Osteoblast (primary cell): Measurements from ENCODE around the gene ATP2A3. TPM values are rescaled to one million over a fixed set of nuclear protein-coding genes. Genes with fewer than 3 reads are reported as not detected.
"Not testable (repeated sequence)": the region's sequence is repeated elsewhere in the genome, so short reads cannot be mapped to it uniquely, and the experiment has no call there.

Experiments used
- DNase-seq: peaks from one replicate; pipeline ENCODE4 v3.0.0; 2011; ENCODE audit warnings: low spot score, mixed read lengths; ENCODE audit not compliant: insufficient read length; ENCODE audit errors: missing footprints
- H2AFZ ChIP-seq: 2 replicates; pipeline ENCODE4 v1.6.0; 2011; ENCODE audit warnings: mild to moderate bottlenecking, low read length
- H3K27ac ChIP-seq: 2 replicates; pipeline ENCODE4 v1.5.1; 2011; ENCODE audit warnings: mild to moderate bottlenecking, low read depth, low read length, moderate library complexity
- H3K27me3 ChIP-seq: 2 replicates; pipeline ENCODE4 v1.6.0; 2012; ENCODE audit warnings: mild to moderate bottlenecking, control low read depth, inconsistent platforms, low read length, moderate library complexity; ENCODE audit not compliant: insufficient read depth
- H3K36me3 ChIP-seq: 2 replicates; pipeline ENCODE4 v1.5.1; 2011; ENCODE audit warnings: mild to moderate bottlenecking, low read length, control low read depth, moderate library complexity; ENCODE audit not compliant: insufficient read depth
- H3K4me1 ChIP-seq: 2 replicates; pipeline ENCODE4 v1.5.1; 2011; ENCODE audit warnings: mild to moderate bottlenecking, low read length, control low read depth, moderate library complexity; ENCODE audit not compliant: insufficient read depth
- H3K4me2 ChIP-seq: 2 replicates; pipeline ENCODE4 v1.6.0; 2011; ENCODE audit warnings: mild to moderate bottlenecking, low read length; ENCODE audit not compliant: insufficient read depth
- H3K4me3 ChIP-seq: fragments of 200-600 bp; sonication (generic); 3 replicates; pipeline ENCODE4 v1.5.1; 2012; ENCODE audit warnings: mild to moderate bottlenecking, low read length, inconsistent platforms; ENCODE audit not compliant: insufficient read depth
- H3K79me2 ChIP-seq: 2 replicates; pipeline ENCODE4 v1.6.0; 2012; ENCODE audit warnings: mild to moderate bottlenecking, low read length, control low read depth, inconsistent platforms; ENCODE audit not compliant: insufficient read depth
- H3K9me3 ChIP-seq: 2 replicates; pipeline ENCODE4 v1.5.1; 2011; ENCODE audit warnings: low read depth, low read length, control low read depth
- H4K20me1 ChIP-seq: 2 replicates; pipeline ENCODE4 v1.6.0; 2012; ENCODE audit warnings: mild to moderate bottlenecking, low read length, control low read depth; ENCODE audit not compliant: insufficient read depth
- total RNA-seq: library from RNA; depleted of rRNA; stranded (reverse); fragments of >200 nt; gene quantifications from 2 replicates; pipeline ENCODE4 v1.2.3, GENCODE V29; 2012
- TF ChIP-seq, protein P1 (sequence below): IDR thresholded peaks from 2 replicates; pipeline ENCODE4 v1.5.1; 2011; ENCODE audit warnings: mild to moderate bottlenecking, low read depth, low read length, moderate library complexity; ENCODE audit errors: extremely low read depth

Gene ATP2A3
- total RNA-seq, 1 donor = 1.4 TPM

GRCh38 chr17:3951003-3951402, 13.2 kb downstream of the ATP2A3 start:
- Histone ChIP-seq H3K4me1 (no peaks in the 10 kb centered on the region), H3K4me3 (no peak overlapping the region), H3K9me3 (no peaks in the 10 kb centered on the region), H4K20me1 (no peaks in the 10 kb centered on the region), H3K4me2 (no peak overlapping the region), H3K27me3 (no peaks in the 10 kb centered on the region), H2AFZ (no peak overlapping the region), H3K27ac (no peak overlapping the region), H3K36me3 (no peaks in the 10 kb centered on the region), H3K79me2 (no peaks in the 10 kb centered on the region)
- DNase-seq = no peak
- TF ChIP-seq, protein P1, sequence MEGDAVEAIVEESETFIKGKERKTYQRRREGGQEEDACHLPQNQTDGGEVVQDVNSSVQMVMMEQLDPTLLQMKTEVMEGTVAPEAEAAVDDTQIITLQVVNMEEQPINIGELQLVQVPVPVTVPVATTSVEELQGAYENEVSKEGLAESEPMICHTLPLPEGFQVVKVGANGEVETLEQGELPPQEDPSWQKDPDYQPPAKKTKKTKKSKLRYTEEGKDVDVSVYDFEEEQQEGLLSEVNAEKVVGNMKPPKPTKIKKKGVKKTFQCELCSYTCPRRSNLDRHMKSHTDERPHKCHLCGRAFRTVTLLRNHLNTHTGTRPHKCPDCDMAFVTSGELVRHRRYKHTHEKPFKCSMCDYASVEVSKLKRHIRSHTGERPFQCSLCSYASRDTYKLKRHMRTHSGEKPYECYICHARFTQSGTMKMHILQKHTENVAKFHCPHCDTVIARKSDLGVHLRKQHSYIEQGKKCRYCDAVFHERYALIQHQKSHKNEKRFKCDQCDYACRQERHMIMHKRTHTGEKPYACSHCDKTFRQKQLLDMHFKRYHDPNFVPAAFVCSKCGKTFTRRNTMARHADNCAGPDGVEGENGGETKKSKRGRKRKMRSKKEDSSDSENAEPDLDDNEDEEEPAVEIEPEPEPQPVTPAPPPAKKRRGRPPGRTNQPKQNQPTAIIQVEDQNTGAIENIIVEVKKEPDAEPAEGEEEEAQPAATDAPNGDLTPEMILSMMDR = no peak

GRCh38 chr17:3950584-3950983, 13.7 kb downstream of the ATP2A3 start:
- Histone ChIP-seq H3K4me2 (no peak overlapping the region), H3K27ac (no peak overlapping the region), H3K4me3 (no peak overlapping the region), H3K36me3 (no peaks in the 10 kb centered on the region), H4K20me1 (no peaks in the 10 kb centered on the region), H3K9me3 (no peaks in the 10 kb centered on the region), H3K79me2 (no peaks in the 10 kb centered on the region), H3K4me1 (no peaks in the 10 kb centered on the region), H2AFZ (no peak overlapping the region), H3K27me3 (no peaks in the 10 kb centered on the region)
- TF ChIP-seq, protein P1 = no peak
- DNase-seq = no peak

DNA sequence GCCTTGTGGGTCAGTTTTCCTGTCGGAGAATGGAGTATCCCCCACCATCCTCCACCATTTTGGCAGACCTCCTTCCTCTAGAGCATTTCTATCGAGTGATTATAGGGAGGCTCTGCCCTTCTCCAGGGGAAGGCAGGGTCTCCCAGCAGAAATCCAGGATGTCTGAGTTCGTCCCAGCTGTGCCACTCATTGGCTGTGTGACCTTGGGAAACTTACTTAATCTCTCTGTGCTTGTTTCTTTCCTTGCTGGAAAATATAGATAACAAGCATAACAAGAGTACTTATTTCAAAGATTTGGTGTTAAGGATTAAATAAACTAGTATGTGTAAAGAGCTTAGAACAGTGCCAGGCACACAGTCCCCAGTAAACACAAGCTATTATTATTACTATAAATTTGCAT, 14.8 kb downstream of the ATP2A3 start:
- Histone ChIP-seq H3K27me3 (no peaks in the 10 kb centered on the region), H3K79me2 (no peaks in the 10 kb centered on the region), H3K36me3 (no peaks in the 10 kb centered on the region), H3K27ac (no peak overlapping the region), H4K20me1 (no peaks in the 10 kb centered on the region), H3K4me1 (peaks cover 2% of the 10 kb centered on the region), H3K4me2 (no peak overlapping the region), H3K9me3 (no peaks in the 10 kb centered on the region), H2AFZ (no peak overlapping the region), H3K4me3 (no peak overlapping the region)
- TF ChIP-seq, protein P1 = no peak
- no peak for DNase-seq

DNA sequence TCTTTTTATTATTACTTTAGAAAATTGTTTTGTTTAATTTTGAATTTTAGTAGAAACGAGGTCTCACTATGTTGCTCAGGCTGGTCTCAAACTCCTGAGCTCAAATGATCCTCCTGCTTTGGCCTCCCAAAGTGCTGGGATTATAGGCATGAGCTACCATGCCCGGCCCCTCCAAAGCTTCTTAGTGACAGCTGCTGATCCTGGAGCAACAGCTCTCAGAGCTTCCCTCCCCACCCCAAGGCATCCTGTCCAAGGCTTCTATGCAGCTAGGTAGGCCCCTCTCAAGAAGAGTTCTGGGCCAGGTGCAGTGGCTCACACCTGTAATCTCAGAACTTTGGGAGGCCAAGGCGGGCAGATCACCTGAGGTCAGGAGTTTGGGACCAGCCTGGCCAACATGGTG, 15.7 kb downstream of the ATP2A3 start:
- not testable (repeated sequence) for H3K4me3 ChIP-seq, H3K27me3 ChIP-seq, H3K4me1 ChIP-seq, H3K9me3 ChIP-seq, H2AFZ ChIP-seq, H3K4me2 ChIP-seq, H3K27ac ChIP-seq, H4K20me1 ChIP-seq, H3K36me3 ChIP-seq, DNase-seq, H3K79me2 ChIP-seq
